Measurements from ENCODE around the gene ZNF608.

Gene ZNF608

DNA sequence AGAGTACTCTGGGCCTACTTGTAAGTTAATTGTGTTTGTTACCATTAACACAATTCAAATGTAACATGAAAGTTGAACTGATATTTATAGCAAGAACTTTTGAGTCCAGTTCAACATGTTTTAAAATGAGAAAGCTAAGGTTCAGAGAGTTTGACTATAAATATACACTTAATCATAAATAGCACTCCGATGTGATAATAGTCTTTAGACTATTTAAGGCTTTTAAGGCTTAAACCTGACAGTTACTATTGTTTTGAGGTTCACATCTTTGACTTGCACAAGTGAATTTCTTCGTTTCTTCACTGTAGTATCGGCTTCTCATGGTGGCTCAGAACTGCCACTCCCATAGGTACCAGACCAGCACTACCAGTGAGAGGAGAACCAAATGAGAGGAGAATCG lies 42.4 kb downstream of the ZNF608 start:
- no peak for DNase-seq (ENCODE audit: low spot score)
- in situ Hi-C loops (cut with MboI; ENCODE audit: low pct_unique_long_range_greater_than_20kb, low sequenced_read_pairs, unreplicated experiment) = loop anchor here (10.0 kb wide), 1 partner anchor 49 kb away; no protein-coding TSS in a partner anchor
- TF ChIP-seq CTCF (IDR thresholded peaks at IDR 0.05; ENCODE audit: extremely low read depth, insufficient read depth, missing control alignments) = no peak

DNA sequence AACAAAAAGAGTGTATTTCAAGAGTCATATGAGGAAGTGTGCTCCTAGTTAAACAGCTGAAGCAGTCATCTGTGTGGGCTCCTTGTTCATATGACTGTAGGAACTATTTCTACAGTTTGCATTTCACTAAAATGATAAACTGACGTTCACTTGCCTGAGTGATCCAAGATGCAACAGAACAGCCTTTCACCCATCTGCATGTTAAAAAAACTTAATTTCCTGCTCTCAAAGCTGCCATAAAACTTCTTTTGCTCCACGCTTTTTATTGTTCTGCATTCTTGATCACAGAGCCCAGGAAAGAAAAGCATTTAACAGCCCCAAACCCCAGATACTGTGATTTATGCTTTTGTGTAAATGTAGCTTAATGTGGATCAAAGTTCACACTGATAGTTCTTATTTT lies 43.9 kb downstream of the ZNF608 start:
- in situ Hi-C loops (cut with MboI; ENCODE audit: low pct_unique_long_range_greater_than_20kb, low sequenced_read_pairs, unreplicated experiment) = loop anchor here (10.0 kb wide), 1 partner anchor 48 kb away; no protein-coding TSS in a partner anchor
- DNase-seq (ENCODE audit: low spot score) = peak; percentile 31

DNA sequence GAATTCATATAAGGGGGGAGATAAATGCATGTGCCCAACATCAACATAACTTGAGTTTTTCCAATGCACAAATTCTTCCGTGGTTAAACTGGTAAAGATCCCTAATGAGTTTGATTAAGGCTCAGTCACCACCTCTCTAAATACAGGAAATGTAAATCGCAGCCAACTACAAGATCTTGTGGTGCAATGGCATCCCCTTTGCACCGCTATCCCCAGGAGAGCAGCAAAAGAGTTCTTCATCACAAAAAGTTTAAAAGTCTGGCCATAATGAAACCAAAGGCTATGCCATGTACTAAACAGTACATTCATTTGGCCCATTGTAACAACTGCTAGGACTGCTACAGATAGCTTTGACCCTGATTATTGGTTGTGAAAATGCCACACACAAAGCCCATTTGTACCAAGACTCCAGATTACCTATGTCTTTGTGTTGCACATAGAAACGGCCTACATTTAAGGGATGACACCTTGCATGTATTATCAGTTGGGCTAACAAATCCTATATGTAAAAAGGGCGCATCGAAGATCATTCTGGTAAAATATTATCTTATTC lies 44.5 kb downstream of the ZNF608 start:
- no peak for TF ChIP-seq CTCF (IDR thresholded peaks at IDR 0.05; ENCODE audit: extremely low read depth, insufficient read depth, missing control alignments)
- in situ Hi-C loops (cut with MboI; ENCODE audit: low pct_unique_long_range_greater_than_20kb, low sequenced_read_pairs, unreplicated experiment) = loop anchor here (10.0 kb wide), 1 partner anchor 47 kb away; no protein-coding TSS in a partner anchor
- DNase-seq (ENCODE audit: low spot score) = no peak

More for the DNA sequence above, 43.9 kb downstream of the ZNF608 start:
- TF ChIP-seq CTCF (IDR thresholded peaks at IDR 0.05; ENCODE audit: extremely low read depth, insufficient read depth, missing control alignments) = no peak

DNA sequence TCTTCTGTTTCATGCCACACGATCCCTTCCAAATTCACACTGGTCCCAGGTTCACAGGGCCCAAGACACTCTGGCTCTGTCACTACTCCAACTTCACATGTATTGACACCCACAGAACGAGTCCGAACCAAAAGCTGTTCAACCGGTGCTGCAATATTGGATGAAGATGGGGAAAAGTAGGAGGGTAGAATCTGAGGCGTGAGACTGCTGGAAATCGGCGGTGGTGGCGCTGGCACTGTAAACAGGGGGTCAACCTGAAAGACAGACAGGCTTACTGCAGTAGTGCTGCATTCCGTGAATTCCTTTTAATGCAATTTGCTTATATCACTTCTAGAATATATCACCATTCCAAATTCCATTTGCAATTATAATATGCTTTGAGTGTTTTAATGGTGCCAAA lies 45.4 kb downstream of the ZNF608 start:
- in situ Hi-C loops (cut with MboI; ENCODE audit: low pct_unique_long_range_greater_than_20kb, low sequenced_read_pairs, unreplicated experiment) = loop anchor here (10.0 kb wide), 1 partner anchor 46 kb away; no protein-coding TSS in a partner anchor
- no peak for DNase-seq (ENCODE audit: low spot score)
- TF ChIP-seq CTCF (IDR thresholded peaks at IDR 0.05; ENCODE audit: extremely low read depth, insufficient read depth, missing control alignments) = no peak

DNA sequence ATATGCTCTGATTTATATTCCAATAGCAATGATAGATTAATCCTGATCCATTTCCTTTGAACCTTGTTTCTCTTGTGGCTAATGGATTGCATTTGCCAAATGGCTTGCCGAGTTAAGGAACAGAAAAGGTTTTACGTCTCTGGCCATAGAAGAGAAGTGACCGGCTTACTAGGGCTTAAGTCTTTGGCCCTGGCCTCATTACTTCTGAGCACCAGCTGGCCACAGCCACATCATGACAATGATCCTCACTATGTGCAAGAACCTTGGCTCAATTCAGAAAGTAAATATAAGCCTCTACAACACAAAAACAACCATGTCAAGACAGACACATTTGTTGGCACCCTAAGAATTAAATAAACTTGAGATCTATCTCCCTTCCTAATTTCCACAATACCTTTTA lies 46.1 kb downstream of the ZNF608 start:
- in situ Hi-C loops (cut with MboI; ENCODE audit: low pct_unique_long_range_greater_than_20kb, low sequenced_read_pairs, unreplicated experiment) = loop anchor here (10.0 kb wide), 1 partner anchor 46 kb away; no protein-coding TSS in a partner anchor
- no peak for TF ChIP-seq CTCF (IDR thresholded peaks at IDR 0.05; ENCODE audit: extremely low read depth, insufficient read depth, missing control alignments)
- no peak for DNase-seq (ENCODE audit: low spot score)

DNA sequence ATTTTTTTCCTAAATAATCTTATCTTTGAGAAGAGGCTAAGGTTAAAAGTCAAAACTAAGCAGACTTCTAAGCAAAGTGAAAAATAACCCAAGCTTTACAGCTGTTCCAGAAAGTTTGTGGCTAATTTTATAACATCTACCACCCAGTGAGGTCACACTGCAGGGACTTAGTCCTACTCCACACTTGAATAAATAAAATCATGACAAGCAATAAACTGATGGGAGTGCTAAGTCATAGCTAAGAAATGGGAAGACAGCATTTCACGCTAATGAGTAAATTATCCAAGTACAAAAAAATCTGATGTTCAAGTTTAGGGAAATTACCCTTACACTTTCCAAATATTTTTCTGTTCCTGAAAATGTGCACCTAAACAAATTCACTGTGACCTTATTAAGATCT lies 47.7 kb downstream of the ZNF608 start:
- in situ Hi-C loops (cut with MboI; ENCODE audit: low pct_unique_long_range_greater_than_20kb, low sequenced_read_pairs, unreplicated experiment) = no loop called here
- TF ChIP-seq CTCF (IDR thresholded peaks at IDR 0.05; ENCODE audit: extremely low read depth, insufficient read depth, missing control alignments) = no peak
- DNase-seq (ENCODE audit: low spot score) = no peak

Measured in GM13977 (cell line).